GM18507 (cell line): ENCODE results near the gene STRBP.
"Not testable (repeated sequence)": the region's sequence is repeated elsewhere in the genome, so short reads cannot be mapped to it uniquely, and the experiment has no call there.

ENCODE experiments used
- DNase-seq: peaks from one replicate; pipeline ENCODE4 v3.0.0; 2011; ENCODE audit warnings: low read depth; ENCODE audit not compliant: insufficient read length; ENCODE audit errors: extremely low spot score
- FAIRE-seq: peaks from 2 replicates; lab custom pipeline; 2011; peaks lifted over from hg19 to GRCh38; lab: Jason Lieb, UNC

The STRBP gene

GRCh38 chr9:123284656-123285055, 16.3 kb upstream of the STRBP start:
- FAIRE-seq = no peak
- no peak for DNase-seq

- DNase-seq (no peak), FAIRE-seq (no peak)
These were observed 15.1 kb upstream of the STRBP start for GRCh38 chr9:123283455-123283854.

GRCh38 chr9:123283048-123283408, 14.6 kb upstream of the STRBP start:
- DNase-seq (no peak), FAIRE-seq (no peak)

GRCh38 chr9:123282362-123283047, 14.1 kb upstream of the STRBP start:
- FAIRE-seq (no peak), DNase-seq (no peak)

GRCh38 chr9:123281659-123282350, 13.4 kb upstream of the STRBP start:
- no peak for FAIRE-seq
- DNase-seq = no peak

- FAIRE-seq, DNase-seq: not testable (repeated sequence)
These were observed 10.6 kb upstream of the STRBP start for GRCh38 chr9:123278879-123279493.

- DNase-seq (no peak), FAIRE-seq (no peak)
These were observed 10.0 kb upstream of the STRBP start for GRCh38 chr9:123278361-123278760.

- DNase-seq (no peak), FAIRE-seq (no peak)
These were observed 8.2 kb upstream of the STRBP start for GRCh38 chr9:123276551-123276950.

- not testable (repeated sequence) for FAIRE-seq, DNase-seq
These were observed 2.7 kb upstream of the STRBP start for GRCh38 chr9:123271133-123271532.

GRCh38 chr9:123269281-123269680, 895 bp upstream of the STRBP start:
- no peak for DNase-seq
- no peak for FAIRE-seq

GRCh38 chr9:123268199-123268464, 254 bp downstream of the STRBP start:
- FAIRE-seq = no peak
- DNase-seq = no peak

GRCh38 chr9:123267481-123268198, 746 bp downstream of the STRBP start:
- no peak for FAIRE-seq
- no peak for DNase-seq

GRCh38 chr9:123266655-123267399, 1.6 kb downstream of the STRBP start:
- DNase-seq (no peak), FAIRE-seq (no peak)

- no peak for DNase-seq
- FAIRE-seq = no peak
These were observed 2.6 kb downstream of the STRBP start for GRCh38 chr9:123265833-123266232.

GRCh38 chr9:123263227-123263626, 5.2 kb downstream of the STRBP start:
- DNase-seq (no peak), FAIRE-seq (no peak)

GRCh38 chr9:123262338-123262737, 6.0 kb downstream of the STRBP start:
- FAIRE-seq = no peak

GRCh38 chr9:123261006-123261677, 7.2 kb downstream of the STRBP start:
- FAIRE-seq (no peak), DNase-seq (no peak)

More at GRCh38 chr9:123262338-123262737, 6.0 kb downstream of the STRBP start:
- no peak for DNase-seq

GRCh38 chr9:123260340-123260739, 8.0 kb downstream of the STRBP start:
- FAIRE-seq (no peak), DNase-seq (no peak)

- FAIRE-seq (no peak), DNase-seq (no peak)
These were observed 11.1 kb downstream of the STRBP start for GRCh38 chr9:123257276-123257675.
